ENCODE results near the gene RELT.

RELT gene

GRCh38 chr11:73376803-73377629 lies 817 bp downstream of the RELT start:
- no peak for DNase-seq

GRCh38 chr11:73379189-73379880 lies 3.1 kb downstream of the RELT start:
- no peak for DNase-seq

- DNase-seq, result no peak
Measured at GRCh38 chr11:73380331-73380730, 4.1 kb downstream of the RELT start.

GRCh38 chr11:73380897-73381410 lies 4.8 kb downstream of the RELT start:
- no peak for DNase-seq

- no peak for DNase-seq
Measured at GRCh38 chr11:73381589-73381988, 5.4 kb downstream of the RELT start.

- DNase-seq, result no peak
Measured at GRCh38 chr11:73382183-73382582, 6.0 kb downstream of the RELT start.

- DNase-seq, result no peak
Measured at GRCh38 chr11:73382747-73383146, 6.5 kb downstream of the RELT start.

- DNase-seq, result peak; percentile 76
Measured at GRCh38 chr11:73383249-73384124, 7.3 kb downstream of the RELT start.

- DNase-seq, result no peak
Measured at GRCh38 chr11:73384125-73384441, 7.9 kb downstream of the RELT start.

GRCh38 chr11:73384531-73384871 lies 8.3 kb downstream of the RELT start:
- no peak for DNase-seq

GRCh38 chr11:73384872-73385689 lies 8.9 kb downstream of the RELT start:
- DNase-seq, result no peak

- no peak for DNase-seq
Measured at GRCh38 chr11:73386016-73386415, 9.8 kb downstream of the RELT start.

- no peak for DNase-seq
Measured at GRCh38 chr11:73386546-73386945, 10.3 kb downstream of the RELT start.

- no peak for DNase-seq
Measured at GRCh38 chr11:73387594-73388264, 11.5 kb downstream of the RELT start.

GRCh38 chr11:73388265-73389133 lies 12.3 kb downstream of the RELT start:
- DNase-seq, result no peak

GRCh38 chr11:73389134-73389525 lies 12.9 kb downstream of the RELT start:
- no peak for DNase-seq

- DNase-seq, result peak; percentile 29
Measured at GRCh38 chr11:73389916-73390315, 13.7 kb downstream of the RELT start.

GRCh38 chr11:73390601-73391565 lies 14.7 kb downstream of the RELT start:
- DNase-seq, result no peak

GRCh38 chr11:73391665-73392064 lies 15.5 kb downstream of the RELT start:
- no peak for DNase-seq

Measured in COR-L47 (cell line).